Measurements from ENCODE around the gene CPN1. TPM values are rescaled to one million over a fixed set of nuclear protein-coding genes. Genes with fewer than 3 reads are reported as not detected.

Gene CPN1
- total RNA-seq, 1 experiment from 2014 or later = not detected

GRCh38 chr10:100021322-100021721 lies 60.3 kb downstream of the CPN1 start:
- Histone ChIP-seq H4K20me1 (ENCODE audit: control insufficient read depth, insufficient read depth, insufficient read length) (no peaks in the 10 kb centered on the region), H4K91ac (ENCODE audit: insufficient read length, low read depth, low read length) (no peak overlapping the region), H3T11ph (ENCODE audit: low read length) (no peak overlapping the region), H3K9me3 (ENCODE audit: control insufficient read depth, low read depth, low read length) (no peaks in the 10 kb centered on the region), H2BK5ac (ENCODE audit: insufficient read length, low read length) (no peak overlapping the region), H3K4ac (ENCODE audit: low read depth, low read length) (no peak overlapping the region), H2AFZ (ENCODE audit: low read length) (no peak overlapping the region), H2BK12ac (ENCODE audit: insufficient read length, low read depth, low read length) (no peak overlapping the region), H2AK5ac (ENCODE audit: insufficient read length, low read length) (no peak overlapping the region), H4K8ac (replicated peaks; ENCODE audit: insufficient read length, low read depth, low read length) (no peak overlapping the region), H3K9ac (ENCODE audit: extremely low read depth, insufficient read length, low read length) (no peak overlapping the region), H3K4me1 (ENCODE audit: insufficient read depth, low read length) (no peaks in the 10 kb centered on the region), H3K79me2 (ENCODE audit: insufficient read depth, low read length) (no peaks in the 10 kb centered on the region), H4K5ac (ENCODE audit: insufficient read length, low read depth, low read length) (no peak overlapping the region), H2BK20ac (ENCODE audit: low read depth, low read length, poor library complexity, severe bottlenecking) (no peak overlapping the region), H3K4me2 (ENCODE audit: insufficient read depth, insufficient read length, low read length) (no peak overlapping the region), H3K23ac (ENCODE audit: insufficient read length, low read depth, low read length) (no peak overlapping the region), H3K56ac (ENCODE audit: insufficient read length, low read depth, low read length) (no peak overlapping the region), H3K14ac (ENCODE audit: insufficient read depth, low read length) (no peak overlapping the region), H2BK120ac (ENCODE audit: low read depth, low read length, poor library complexity, severe bottlenecking) (no peak overlapping the region), H3K18ac (ENCODE audit: insufficient read length, low read depth, low read length) (no peak overlapping the region), H3K23me2 (ENCODE audit: insufficient read length, low read depth, low read length, poor library complexity, severe bottlenecking) (no peaks in the 10 kb centered on the region), H2BK15ac (ENCODE audit: low read depth, low read length) (no peak overlapping the region), H3K79me1 (ENCODE audit: insufficient read depth, low read depth, low read length, poor library complexity, severe bottlenecking) (no peaks in the 10 kb centered on the region), H3K27ac (ENCODE audit: insufficient read length, low read depth, low read length) (no peak overlapping the region), H3K27me3 (ENCODE audit: insufficient read depth, low read length) (no peaks in the 10 kb centered on the region)
- Mint-ChIP-seq H3K27me3 (ENCODE audit: low read depth) (no peaks in the 10 kb centered on the region; the same call in 1 of the 2 replicates), H3K4me3 (no peak overlapping the region), H3K36me3 (ENCODE audit: insufficient read depth in 1 of 3, low read depth in 3 of 3) (no peaks in the 10 kb centered on the region), H3K4me1 (peaks cover 13 to 19% of the 10 kb centered on the region in 2 experiments), H3K9me3 (peaks cover 0 to under 1% of the 10 kb centered on the region in 2 experiments; a peak in 1 of 5 replicates), H3K27ac (no peak overlapping the region)
- no CpG with 5 or more reads among the region's 1 CpG for WGBS (ENCODE audit: extremely low coverage, insufficient read length, low lambda C conversion rate)
- DNase-seq = no peak
- TF ChIP-seq CTCF (conservative IDR thresholded peaks at IDR 0.05) = no peak
